Testis (tissue), 2 donors: ENCODE measurements around the gene EFNA5.

ENCODE experiments used
- POLR2A ChIP-seq: fragments of 450-650 bp; IDR thresholded peaks from one replicate; pipeline ENCODE4 v1.6.1; 2017; ENCODE audit warnings: antibody characterized with exemption, mild to moderate bottlenecking, moderate library complexity
- TF ChIP-seq, protein P1 (sequence below), 3 experiments: fragments of 450-650 bp in 2 of 3; fragments of 200-600 bp in 1 of 3; sonication (generic) in 1 of 3; IDR thresholded peaks; one replicate each; pipeline ENCODE4 v1.5.1; 2016 to 2019; ENCODE audit warnings: antibody characterized with exemption in 3 of 3, mild to moderate bottlenecking in 2 of 3, moderate library complexity in 1 of 3

DNA sequence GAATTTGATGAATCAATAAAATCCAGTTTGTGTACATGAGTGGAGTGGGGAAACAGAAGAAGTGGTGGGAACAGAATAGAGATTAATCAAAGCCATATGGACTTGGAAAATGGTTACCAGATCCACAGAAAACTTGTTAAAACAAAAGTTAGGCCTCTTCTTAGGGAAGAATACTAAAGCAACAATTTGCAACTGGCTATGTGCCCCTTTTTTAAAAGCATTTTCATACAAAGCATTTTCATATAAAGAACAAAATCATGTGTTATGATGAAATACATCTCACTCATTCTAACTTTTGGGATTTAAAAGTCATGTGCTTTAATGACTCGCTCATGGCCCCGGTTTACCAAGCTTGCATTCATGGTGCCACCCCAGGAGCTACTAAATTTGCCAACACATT, 276.9 kb downstream of the EFNA5 start:
- TF ChIP-seq, protein P1, sequence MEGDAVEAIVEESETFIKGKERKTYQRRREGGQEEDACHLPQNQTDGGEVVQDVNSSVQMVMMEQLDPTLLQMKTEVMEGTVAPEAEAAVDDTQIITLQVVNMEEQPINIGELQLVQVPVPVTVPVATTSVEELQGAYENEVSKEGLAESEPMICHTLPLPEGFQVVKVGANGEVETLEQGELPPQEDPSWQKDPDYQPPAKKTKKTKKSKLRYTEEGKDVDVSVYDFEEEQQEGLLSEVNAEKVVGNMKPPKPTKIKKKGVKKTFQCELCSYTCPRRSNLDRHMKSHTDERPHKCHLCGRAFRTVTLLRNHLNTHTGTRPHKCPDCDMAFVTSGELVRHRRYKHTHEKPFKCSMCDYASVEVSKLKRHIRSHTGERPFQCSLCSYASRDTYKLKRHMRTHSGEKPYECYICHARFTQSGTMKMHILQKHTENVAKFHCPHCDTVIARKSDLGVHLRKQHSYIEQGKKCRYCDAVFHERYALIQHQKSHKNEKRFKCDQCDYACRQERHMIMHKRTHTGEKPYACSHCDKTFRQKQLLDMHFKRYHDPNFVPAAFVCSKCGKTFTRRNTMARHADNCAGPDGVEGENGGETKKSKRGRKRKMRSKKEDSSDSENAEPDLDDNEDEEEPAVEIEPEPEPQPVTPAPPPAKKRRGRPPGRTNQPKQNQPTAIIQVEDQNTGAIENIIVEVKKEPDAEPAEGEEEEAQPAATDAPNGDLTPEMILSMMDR (IDR thresholded peaks at IDR 0.05), result no peak
- TF ChIP-seq POLR2A, result no peak
